HS-27A (cell line): ENCODE results near the gene GALNTL6.
"Not testable (repeated sequence)": the region's sequence is repeated elsewhere in the genome, so short reads cannot be mapped to it uniquely, and the experiment has no call there.

Experiments
- DNase-seq: peaks from one replicate; pipeline ENCODE4 v3.0.0-alpha.2; 2012; ENCODE audit warnings: low read depth, missing footprints

Gene GALNTL6

DNA sequence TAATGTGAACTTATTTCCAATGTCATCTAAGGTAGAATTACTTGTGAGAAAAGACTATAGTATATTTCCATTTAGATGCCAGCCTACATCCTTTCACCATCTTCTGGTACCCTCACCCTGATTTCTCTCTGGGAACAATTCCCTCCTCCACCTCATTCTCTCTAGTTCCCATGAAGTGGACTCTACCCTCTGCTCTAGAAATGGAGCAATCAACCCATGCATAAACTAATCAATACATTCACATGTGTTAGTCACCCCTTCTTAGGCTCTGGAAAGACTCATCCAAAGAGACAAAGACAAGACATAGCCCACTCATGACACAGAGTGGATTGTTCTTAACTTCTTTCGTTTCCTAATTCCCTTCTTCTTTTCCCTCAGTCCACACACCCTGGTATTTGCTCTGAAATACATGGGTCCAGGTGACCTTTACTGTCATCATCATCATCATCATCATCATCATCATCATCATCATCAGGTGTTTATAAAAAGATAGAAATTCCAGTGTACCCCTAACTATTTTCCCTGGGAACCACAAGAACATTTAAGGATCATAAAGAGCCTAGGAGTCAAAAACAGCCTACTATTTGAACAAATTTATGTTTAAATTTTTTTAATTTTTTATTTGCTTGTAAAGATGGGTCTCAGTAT, 1056.5 kb downstream of the GALNTL6 start:
- no peak for DNase-seq

DNA sequence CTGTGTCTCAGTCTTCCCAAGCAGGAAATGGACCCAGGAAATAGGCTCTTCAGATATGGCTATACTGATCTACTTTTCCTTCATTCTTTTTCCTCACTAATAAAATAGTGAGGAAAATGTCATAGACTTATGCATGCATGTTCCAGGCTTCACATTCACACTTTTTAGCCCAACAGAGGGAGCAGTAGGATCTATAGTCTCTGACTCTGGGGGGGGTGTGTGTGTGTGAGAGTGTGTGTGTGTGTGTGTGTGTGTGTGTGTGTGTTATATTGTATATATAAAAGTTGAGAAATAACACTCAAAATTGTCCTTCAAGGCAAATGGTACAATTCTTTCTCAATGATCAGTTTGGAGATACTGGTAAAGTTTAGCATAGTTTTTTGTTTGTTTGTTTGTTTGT, 1058.2 kb downstream of the GALNTL6 start:
- DNase-seq: no peak

DNA sequence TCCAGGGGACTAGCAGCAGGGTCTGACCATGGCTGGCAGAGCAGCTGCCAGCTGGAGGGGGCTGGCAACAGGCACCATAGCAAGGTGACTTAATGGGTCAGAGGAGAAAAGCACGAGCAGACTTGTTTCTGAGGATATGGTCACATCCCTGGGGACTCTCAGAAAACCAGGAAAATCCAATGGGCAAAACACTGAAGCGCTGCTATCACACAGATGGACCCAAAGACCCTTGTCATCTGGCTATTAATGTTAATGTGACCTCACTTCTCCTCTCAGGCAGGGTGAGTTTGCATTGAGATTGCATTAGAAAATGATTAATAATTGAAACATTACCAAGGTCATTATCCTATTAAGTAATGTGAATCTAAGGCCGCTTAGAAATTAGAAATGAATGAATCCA, 1061.7 kb downstream of the GALNTL6 start:
- no peak for DNase-seq

DNA sequence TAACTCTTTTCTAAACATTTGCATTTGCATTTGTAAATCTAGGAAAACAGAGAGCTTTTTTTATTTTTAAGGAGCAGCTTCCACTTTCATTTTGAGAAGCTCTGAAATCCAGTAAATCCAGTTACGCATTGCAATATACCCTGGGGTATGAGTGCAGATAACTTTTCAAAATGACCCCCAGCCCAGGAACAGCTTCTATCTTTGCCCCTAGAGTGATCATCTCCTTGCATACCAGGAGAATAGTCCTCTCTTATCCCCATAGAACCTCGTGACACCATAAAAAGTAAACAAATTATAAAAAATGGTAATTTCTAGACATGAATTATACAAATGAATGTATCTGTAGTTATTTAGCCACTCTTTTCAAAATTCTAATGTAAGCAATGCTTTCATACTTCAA, 1063.2 kb downstream of the GALNTL6 start:
- DNase-seq: no peak

DNA sequence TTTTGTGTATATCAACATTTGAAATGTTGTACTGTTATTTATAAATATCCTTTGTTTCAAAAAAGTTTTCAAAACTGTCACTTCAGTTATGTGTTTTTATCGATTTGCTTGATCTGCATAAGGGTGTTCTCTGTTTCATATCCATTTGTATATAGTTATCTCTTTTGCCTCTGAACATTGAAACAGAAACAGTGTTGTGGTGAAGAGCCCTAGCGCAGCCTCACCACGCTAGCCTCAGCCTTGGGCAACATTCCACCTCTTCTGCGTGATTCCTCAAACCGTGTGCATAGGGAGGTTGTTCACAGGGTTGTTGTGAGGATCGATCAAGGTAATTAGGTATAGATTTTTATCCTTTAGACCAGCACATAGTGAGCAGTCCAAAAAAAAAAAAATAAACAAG, 1068.4 kb downstream of the GALNTL6 start:
- DNase-seq: no peak

DNA sequence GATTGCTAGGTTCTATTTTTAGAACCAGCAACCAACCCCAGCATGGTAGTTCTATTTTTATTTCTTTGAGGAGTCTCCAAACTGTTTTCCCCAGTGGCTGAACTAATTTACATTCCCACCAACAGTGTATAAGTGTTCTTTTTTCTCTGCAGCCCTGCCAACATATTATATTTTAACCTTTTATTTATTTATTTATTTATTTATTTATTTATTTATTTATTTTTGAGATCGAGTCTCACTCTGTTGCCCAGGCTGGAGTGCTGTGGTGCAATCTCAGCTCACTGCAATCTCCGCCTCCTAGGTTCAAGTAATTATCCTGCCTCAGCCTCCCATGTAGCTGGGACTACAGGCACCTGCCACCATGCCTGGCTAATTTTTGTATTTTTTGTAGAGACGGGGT, 1074.2 kb downstream of the GALNTL6 start:
- not testable (repeated sequence) for DNase-seq

DNA sequence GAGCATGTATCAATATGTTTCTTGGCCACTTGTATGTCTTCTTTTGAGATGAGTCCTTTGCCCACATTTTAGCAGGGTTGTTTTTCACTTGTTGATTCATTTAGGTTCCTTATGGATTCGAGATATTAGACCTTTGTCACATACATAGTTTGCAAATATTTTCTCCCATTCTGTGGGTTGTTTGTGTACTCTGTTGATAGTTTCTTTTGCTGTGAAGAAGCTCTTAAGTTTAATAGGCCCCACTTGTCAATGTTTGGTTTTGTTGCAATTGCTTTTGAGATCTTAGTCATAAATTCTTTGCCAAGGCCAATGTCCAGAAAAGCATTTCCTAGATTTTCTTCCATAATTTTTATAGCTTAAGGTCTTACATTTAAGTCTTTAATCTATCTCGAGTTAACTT, 1074.8 kb downstream of the GALNTL6 start:
- no peak for DNase-seq

DNA sequence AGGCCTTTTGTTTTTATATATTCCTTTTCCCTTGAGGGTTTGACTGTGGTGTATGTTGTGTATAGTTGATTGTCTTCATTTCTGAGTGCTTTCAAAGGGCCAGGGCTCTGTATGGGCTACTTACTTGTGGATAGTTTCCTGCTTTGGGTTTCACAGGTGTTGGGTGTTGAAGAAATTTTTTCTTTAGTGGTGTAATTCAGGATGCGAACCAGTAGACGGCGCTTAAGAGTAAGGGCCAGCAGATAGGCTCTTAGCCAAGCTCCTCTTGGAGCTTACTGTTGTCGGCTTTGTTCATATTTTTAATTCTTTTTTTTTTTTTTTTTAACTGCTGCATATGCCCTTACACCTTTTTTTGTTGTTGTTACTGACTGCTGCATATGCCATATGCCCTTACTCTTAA, 1079.1 kb downstream of the GALNTL6 start:
- no peak for DNase-seq

DNA sequence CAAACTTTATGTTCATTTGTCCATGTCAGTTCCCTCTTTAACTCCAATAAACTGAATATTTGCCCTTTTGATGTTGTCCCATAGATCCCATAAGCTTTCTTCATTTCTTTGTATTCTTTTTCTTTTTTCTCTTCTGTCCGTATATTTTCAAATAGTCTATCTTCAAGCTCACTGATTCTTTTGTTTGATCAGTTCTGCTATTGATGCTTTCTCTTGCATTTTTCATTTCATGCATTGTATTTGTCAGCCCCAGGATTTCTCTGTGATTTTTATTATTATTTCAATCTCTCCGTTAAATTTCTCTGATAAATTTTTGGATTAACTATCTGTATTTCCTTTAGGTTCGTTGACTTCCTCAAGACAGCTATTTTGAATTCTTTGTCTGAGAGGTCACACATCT, 1082.5 kb downstream of the GALNTL6 start:
- no peak for DNase-seq

DNA sequence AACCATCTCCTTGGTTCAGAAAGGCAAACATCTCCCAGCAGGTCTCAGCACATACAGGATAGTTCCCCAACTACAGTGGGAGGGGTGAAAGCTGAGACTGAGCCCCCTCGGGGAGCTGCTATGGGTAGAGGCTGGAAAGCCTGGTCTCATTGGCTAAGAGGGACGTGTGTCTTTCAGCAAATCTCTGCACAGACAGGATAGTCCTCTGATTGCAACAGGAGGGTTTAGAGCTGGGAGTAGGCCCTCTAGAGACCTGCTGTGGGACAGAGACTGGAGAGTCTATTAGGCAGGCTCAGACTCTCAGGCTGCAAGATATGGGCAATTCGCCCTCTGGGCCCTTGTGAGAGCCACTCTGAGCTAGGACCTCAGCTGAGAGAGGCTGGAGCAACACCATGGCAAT, 1083.8 kb downstream of the GALNTL6 start:
- no peak for DNase-seq

DNA sequence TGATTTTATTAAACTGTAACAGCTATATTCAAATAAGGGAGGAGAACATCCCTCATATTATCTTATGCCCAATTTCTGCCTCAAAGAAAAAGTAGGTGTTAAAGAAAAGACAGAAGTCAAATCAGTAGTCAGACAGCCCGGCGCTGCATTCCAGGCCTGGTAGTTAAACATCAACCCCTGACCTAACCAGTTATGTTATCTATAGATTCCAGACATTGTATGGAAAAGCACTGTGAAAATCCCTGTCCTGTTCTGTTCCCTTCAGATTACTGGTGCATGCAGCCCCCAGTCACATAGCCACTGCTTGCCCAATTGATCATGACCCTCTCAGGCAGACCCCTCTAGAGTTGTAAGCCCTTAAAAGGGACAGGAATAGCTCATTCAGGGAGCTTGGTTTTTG, 1085.5 kb downstream of the GALNTL6 start:
- DNase-seq: no peak

DNA sequence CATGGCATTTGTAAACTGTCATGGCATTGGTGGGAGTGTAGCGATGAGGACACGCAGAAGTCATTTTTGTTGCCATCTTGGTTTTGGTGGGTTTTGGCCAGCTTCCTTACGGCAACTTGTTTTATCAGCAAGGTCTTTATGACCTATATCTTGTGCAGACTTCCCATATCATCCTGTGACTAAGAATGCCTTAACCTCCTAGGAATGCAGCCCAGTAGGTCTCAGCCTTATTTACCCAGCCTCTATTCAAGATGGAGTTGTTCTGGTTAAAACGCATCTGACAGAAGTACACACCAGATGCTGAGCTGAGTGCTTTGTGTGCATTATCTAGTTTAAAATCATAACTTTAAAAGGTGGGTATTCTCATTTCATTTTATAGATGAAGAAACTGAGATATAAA, 1086.7 kb downstream of the GALNTL6 start:
- DNase-seq: no peak

DNA sequence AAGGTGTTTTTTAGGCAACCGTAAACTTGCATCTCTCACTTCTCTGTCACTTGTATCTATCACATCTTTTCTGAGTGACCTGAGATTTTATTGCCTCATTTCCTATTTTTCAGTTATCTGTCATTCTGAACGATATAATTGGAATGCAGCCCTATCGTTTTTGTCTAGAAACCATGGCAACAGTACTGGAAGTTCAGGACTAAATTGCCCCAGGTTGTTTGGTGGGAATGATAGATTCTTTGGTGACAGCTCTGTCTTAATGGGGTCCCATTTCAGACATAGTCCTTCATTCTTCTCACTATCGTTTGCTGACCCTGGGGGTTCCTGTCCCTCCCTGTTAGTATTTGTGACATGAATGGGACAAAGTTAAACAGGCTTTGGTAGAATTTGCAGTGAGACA, 1087.7 kb downstream of the GALNTL6 start:
- no peak for DNase-seq

DNA sequence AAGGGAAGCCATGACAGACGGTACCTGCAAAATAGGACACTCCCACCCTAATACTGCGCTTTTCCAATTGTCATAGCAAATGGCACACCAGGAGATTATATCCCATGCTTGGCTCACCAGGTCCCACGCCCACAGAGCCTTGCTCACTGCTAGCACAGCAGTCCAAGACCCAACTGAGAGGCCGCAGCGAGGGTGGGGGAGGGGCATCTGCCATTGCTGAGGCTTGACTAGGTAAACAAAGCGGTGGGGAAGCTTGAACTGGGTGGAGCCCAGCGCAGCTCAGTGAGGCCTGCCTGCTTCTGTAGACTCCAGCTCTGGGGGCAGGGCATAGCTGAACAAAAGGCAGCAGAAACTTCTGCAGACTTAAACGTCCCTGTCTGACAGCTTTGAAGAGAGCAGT, 1099.3 kb downstream of the GALNTL6 start:
- not testable (repeated sequence) for DNase-seq

DNA sequence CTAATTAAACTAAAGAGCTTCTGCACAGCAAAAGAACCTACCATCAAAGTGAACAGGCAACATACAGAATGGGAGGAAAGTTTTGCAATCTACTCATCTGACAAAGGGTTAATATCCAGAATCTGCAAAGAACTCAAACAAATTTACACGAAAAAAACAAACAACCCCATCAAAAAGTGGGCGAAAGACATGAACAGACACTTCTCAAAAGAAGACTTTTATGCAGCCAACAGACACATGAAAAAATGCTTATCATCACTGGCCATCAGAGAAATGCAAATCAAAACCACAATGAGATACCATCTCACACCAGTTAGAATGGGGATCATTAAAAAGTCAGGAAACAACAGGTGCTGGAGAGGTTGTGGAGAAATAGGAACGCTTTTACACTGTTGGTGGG, 1104.2 kb downstream of the GALNTL6 start:
- DNase-seq: not testable (repeated sequence)

DNA sequence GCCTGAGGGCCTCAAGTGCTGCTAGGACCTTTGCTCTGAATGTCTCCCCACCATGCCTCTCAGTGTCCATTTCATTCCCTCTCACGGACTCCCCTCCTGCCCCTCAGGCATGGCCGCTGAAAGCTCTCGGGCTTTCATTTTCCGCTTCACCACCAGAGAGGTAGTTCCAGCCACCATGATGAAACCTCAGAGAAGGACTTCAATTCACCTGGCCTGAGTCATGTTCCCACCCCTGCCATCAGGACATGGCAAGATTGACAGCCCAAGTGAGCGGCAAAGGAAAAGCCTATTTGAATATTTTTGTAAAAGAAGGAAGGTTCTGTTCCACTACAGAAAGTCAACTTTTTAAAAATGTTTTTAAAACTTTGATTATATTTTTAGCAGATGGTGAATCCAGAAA, 1106.1 kb downstream of the GALNTL6 start:
- no peak for DNase-seq

DNA sequence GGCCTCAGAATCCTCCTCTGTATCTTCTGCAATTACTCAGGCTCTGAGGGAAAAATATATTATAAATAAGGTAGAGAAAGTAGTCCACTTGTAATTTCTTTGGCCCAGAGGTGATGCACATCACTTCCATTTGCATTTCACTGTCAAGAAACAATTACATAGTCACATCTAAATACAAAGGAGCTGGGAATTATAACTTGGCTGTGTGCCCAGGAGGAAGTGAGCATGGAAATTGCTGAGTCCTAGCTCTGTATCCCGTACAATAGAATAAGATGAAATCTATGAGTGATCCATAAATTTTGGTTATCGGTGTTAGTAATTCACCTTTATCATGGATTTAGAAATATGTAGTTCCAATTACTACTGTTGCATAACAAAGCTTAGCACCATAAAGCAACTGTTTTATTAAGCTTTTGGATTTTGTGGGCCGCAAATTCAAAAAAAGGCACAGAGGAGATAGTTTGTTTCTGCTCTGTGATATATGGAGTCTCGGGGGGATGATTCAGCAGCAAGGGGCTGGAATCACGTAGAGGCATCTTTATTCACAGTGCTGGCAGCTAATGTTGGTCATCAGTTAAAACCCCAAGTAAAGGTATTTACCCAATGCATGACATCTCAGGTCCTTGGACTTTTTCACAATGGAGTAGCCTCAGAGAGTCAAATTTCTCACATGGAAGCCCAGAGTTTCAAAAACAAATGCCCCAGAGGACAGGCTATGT, 1114.1 kb downstream of the GALNTL6 start:
- DNase-seq: no peak

DNA sequence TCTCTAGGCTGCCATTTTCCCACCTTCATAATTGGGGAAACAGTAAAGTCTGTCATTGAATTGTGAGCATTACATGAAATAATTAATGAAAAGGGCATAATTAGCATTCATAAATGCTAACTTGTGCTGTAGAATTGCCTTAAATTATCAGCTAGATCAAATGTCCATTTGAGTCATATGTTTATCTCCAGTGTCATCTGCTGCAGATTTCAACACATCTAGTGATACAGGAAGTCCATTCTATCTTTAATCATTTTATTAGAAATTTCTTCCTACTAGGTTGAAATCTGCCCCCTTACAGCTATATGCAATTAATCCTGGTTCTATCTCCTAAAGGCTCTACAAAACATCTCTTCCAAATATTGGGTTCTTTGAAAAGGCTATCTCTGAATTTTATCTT, 1115.1 kb downstream of the GALNTL6 start:
- DNase-seq: no peak

DNA sequence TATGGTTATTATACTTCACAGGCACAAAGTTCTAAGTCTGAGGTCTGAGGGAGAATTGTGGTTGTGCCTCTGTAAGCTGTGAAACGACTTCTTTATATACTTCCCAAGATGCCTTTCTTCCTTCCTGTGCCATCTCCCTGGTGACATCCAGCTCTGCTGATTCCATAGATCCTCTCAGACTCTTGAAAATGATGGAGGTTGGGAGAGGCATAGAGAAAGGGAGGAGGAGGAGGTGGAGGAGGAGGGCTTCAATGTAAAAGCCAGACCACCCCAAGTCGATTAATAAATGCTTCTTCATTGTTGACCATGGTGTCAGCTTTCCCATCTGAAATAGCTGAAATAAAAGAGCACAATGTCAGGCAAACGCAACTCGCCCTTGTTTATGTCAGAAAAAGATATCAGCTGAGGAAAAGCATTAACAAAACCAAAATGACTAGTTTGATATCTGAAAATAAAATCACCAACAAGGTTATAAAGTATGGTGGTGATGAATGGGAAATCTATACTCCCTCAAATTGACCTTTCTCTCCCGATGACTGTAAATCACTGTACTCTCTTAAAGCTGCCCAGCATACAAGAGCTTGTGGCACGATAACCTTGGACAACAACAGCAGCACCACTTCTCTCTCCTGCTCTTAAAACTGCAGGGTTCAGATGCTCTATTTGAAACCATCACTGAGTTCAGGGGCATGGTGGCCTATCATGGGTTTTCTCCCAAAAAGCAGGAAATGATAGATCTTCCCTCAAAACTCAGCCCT, 1125.0 kb downstream of the GALNTL6 start:
- no peak for DNase-seq

DNA sequence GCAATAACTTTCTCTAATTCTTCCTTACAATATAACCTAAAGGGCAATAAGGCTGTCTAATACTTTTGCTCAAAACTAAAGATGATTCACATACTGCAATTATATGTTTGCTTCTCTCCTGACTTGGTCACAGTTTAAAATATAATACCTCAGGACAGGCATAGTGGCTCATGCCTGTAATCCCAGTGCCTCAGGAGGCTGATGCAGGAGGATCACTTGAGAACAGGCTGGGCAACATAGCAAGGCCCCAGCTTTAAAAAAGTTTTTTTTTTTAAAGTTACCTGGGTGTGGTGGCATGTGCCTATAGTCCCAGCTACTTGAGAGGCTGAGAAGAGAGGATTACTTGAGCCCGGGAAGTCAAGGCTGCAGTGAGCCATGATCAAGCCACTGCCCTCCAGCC, 1125.7 kb downstream of the GALNTL6 start:
- no peak for DNase-seq

DNA sequence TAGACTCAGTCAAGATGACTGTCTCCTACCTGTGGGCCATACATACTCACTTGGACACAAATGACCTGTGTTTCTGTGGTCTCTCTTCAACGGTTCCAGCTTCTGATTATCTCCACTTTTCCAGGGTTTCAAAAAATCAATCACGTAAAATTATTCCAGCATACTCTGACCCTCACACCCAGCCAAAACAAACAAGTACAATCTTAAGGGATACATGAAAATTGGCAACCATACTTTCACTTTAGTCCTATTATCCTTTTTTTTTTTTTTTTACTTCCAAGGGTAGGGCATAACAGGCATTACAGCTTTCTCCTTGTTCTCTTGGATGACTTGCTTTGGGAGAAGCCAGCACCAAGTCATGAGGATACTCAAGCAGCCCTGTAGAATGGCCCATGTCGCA, 1129.6 kb downstream of the GALNTL6 start:
- DNase-seq: no peak

DNA sequence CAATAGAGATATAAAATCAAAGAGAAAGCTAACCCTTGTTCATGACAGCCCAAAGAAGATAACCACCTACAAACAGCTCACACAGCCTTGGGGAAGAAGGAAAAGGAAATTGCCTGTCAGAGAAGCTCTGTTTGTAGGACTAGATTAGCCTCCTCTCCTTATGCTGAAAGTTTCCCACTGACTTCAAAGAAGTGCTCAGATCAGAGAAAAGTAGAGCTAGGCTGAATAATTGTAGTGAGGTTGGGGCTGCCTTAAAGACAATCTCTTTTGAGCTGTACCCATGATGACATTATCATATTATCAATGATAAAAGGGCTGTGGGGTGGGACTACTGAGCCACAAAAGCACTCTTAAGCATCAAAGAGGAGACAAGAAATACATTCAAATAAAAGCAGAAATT, 1132.4 kb downstream of the GALNTL6 start:
- DNase-seq: no peak

DNA sequence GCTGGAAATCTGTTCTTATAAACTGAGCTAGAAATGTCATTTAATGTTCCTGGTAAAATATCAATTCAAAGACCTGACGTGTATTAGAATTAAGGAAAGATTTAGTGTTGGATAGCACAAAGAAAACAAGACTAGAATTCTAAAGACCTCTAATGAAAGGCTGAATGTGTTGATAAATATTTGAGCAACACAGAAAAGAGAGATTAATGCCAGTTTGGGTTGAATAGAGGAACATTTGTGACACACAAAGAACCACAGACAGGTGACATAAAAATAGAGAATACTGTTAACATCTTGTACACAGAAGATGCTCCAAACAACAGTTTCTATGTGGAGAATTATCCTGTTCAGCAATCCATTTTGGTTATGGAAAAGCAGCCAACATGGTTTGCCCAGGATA, 1133.3 kb downstream of the GALNTL6 start:
- DNase-seq: no peak
